Measurements from ENCODE around the gene TMEM204. TPM values are rescaled to one million over a fixed set of nuclear protein-coding genes. Genes with fewer than 3 reads are reported as not detected.

TMEM204 gene
- total RNA-seq, 1 donor from 2014 or later = under 0.01 TPM

DNA sequence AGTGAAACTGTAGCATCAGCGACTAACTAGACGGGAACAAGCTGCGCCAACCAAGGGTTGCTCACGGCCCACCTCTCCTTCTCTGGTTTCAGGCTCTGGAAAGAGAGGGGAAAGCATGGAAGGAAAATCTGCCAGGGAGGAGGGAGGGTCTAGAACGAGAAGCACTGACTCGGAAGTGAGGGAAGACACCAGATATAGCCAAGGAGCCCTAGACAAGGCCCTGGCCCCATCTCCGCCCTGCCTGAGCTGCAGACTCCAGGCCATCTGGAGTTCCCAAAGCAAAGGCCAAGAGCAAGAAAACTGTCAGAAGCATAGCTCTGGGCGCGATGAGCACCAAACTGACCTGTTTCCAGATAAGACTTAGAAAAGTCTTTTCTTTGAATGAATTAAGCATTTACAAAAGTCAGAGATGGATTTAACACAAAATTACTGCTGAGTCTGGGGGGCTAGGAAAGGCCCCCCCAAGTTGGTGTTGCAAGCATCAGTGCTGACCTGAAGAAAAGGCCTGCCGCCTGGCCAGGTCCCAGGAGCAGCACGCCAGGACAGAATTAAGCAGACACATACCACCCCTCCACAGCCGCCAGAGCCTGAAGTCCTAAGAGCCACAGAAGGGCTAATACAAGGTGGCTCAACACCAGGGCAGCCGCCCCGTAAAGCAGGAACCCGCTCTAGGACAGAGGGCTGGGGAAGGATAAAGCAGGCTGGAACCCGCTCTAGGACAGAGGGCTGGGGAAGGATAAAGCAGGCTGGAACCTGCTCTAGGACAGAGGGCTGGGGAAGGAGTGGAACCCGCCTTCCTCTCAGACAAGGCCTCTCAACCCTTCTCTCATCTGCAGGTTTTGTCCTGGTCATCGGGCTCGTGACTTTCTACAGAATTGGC, 20.7 kb downstream of the TMEM204 start:
- no peaks in the 10 kb centered on the region for H3K27me3 ChIP-seq (ENCODE audit: control insufficient read depth, insufficient read depth, low read length)
- TF ChIP-seq, protein P1, sequence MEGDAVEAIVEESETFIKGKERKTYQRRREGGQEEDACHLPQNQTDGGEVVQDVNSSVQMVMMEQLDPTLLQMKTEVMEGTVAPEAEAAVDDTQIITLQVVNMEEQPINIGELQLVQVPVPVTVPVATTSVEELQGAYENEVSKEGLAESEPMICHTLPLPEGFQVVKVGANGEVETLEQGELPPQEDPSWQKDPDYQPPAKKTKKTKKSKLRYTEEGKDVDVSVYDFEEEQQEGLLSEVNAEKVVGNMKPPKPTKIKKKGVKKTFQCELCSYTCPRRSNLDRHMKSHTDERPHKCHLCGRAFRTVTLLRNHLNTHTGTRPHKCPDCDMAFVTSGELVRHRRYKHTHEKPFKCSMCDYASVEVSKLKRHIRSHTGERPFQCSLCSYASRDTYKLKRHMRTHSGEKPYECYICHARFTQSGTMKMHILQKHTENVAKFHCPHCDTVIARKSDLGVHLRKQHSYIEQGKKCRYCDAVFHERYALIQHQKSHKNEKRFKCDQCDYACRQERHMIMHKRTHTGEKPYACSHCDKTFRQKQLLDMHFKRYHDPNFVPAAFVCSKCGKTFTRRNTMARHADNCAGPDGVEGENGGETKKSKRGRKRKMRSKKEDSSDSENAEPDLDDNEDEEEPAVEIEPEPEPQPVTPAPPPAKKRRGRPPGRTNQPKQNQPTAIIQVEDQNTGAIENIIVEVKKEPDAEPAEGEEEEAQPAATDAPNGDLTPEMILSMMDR (IDR thresholded peaks at IDR 0.05; ENCODE audit: insufficient read depth, low read length, severe bottlenecking) = no peak
- no peak overlapping the region for H3K4me3 ChIP-seq (ENCODE audit: low read depth, low read length)
- no peak for FAIRE-seq
- no peak for DNase-seq (ENCODE audit: low read depth)
- H3K36me3 ChIP-seq (ENCODE audit: control insufficient read depth, insufficient read depth, low read length) = peaks cover 6% of the 10 kb centered on the region

DNA sequence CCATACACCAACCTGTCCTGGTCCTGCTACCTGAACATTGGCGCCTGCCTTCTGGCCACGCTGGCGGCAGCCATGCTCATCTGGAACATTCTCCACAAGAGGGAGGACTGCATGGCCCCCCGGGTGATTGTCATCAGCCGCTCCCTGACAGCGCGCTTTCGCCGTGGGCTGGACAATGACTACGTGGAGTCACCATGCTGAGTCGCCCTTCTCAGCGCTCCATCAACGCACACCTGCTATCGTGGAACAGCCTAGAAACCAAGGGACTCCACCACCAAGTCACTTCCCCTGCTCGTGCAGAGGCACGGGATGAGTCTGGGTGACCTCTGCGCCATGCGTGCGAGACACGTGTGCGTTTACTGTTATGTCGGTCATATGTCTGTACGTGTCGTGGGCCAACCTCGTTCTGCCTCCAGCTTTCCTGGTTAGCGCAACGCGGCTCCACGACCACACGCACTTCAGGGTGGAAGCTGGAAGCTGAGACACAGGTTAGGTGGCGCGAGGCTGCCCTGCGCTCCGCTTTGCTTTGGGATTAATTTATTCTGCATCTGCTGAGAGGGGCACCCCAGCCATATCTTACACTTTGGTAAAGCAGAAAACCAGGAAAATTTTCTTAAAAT, 21.5 kb downstream of the TMEM204 start:
- FAIRE-seq (no peak), DNase-seq (ENCODE audit: low read depth) (no peak)
- H3K27me3 ChIP-seq (ENCODE audit: control insufficient read depth, insufficient read depth, low read length) = no peaks in the 10 kb centered on the region
- TF ChIP-seq, protein P1 (IDR thresholded peaks at IDR 0.05; ENCODE audit: insufficient read depth, low read length, severe bottlenecking) = no peak
- no peak overlapping the region for H3K4me3 ChIP-seq (ENCODE audit: low read depth, low read length)
- H3K36me3 ChIP-seq (ENCODE audit: control insufficient read depth, insufficient read depth, low read length) = peaks cover 6% of the 10 kb centered on the region

DNA sequence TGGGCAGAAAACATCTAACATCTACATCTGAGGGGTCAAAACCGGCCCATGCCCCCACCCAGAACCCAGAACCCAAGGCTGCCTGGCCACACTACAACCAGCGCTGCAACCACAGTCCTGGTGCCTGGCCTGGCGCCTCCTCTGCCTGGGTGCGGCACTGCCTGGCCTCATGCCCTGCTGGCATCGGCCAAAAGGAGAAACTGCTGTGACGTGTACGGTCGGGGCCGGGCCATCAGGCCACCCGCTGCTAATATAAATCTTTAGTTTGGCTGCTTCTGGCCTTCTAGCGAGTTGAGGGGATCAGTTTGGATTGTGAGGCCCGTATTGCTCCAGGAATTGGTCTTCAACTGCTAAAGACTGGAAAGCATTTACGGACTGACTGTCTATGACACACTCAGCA, 22.8 kb downstream of the TMEM204 start:
- FAIRE-seq (no peak), DNase-seq (ENCODE audit: low read depth) (no peak)
- Histone ChIP-seq H3K27me3 (ENCODE audit: control insufficient read depth, insufficient read depth, low read length) (no peaks in the 10 kb centered on the region), H3K36me3 (ENCODE audit: control insufficient read depth, insufficient read depth, low read length) (peaks cover 7% of the 10 kb centered on the region), H3K4me3 (ENCODE audit: low read depth, low read length) (no peak overlapping the region)
- TF ChIP-seq, protein P1 (IDR thresholded peaks at IDR 0.05; ENCODE audit: insufficient read depth, low read length, severe bottlenecking) = no peak

DNA sequence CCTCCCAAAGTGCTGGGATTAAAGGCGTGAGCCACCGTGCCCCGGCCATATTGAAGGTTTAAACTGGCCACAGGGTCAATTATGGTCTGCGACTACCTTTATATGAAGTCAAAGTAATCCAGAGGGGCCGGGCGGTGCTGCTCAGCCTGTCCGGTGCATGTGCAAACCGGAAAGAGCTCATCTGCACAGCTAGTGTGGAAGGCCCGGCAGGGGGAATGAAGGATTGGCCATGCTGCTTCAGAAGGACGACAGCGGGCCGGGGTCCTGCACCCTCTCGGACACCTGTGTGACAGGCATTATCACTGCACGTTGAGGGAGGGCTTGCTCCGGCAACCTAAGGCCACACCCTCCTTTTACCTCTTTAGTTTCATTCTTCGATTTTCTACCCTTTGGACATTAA, 23.6 kb downstream of the TMEM204 start:
- Histone ChIP-seq H3K4me3 (ENCODE audit: low read depth, low read length) (no peak overlapping the region), H3K27me3 (ENCODE audit: control insufficient read depth, insufficient read depth, low read length) (no peaks in the 10 kb centered on the region), H3K36me3 (ENCODE audit: control insufficient read depth, insufficient read depth, low read length) (peaks cover 7% of the 10 kb centered on the region)
- FAIRE-seq = no peak
- TF ChIP-seq, protein P1 (IDR thresholded peaks at IDR 0.05; ENCODE audit: insufficient read depth, low read length, severe bottlenecking) = no peak
- no peak for DNase-seq (ENCODE audit: low read depth)

DNA sequence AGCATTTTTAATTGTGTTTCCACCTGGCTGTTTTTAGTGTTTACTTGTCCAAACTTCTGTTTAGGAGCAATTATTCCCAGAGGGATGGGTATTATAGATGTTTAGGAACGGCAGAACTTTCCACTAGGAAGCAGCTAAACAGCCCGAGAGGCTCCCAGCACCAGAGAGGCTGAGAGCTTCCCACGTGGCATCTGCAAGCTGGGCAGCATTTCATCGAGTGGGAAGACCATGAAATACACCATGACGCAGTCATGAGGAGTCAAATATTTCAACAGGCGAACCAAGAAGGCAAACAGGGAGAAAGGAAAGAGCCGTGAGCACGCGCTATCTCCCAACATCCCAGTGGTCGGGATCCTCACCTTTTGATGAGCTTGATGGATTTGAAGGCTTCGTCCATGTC, 24.1 kb downstream of the TMEM204 start:
- peaks cover 7% of the 10 kb centered on the region for H3K36me3 ChIP-seq (ENCODE audit: control insufficient read depth, insufficient read depth, low read length)
- no peak for DNase-seq (ENCODE audit: low read depth)
- no peak overlapping the region for H3K4me3 ChIP-seq (ENCODE audit: low read depth, low read length)
- no peaks in the 10 kb centered on the region for H3K27me3 ChIP-seq (ENCODE audit: control insufficient read depth, insufficient read depth, low read length)
- FAIRE-seq = no peak
- TF ChIP-seq, protein P1 (IDR thresholded peaks at IDR 0.05; ENCODE audit: insufficient read depth, low read length, severe bottlenecking) = no peak
